NCI-H524 (cell line): ENCODE data around the gene ANKRD44.
A peak's percentile ranks its signal among the peaks of the same experiment; 100 is the strongest.

Source experiments
- DNase-seq, 2 experiments: peaks; one replicate each; lab custom pipeline; 2025; lab: John Stamatoyannopoulos, UW

Gene ANKRD44

DNA sequence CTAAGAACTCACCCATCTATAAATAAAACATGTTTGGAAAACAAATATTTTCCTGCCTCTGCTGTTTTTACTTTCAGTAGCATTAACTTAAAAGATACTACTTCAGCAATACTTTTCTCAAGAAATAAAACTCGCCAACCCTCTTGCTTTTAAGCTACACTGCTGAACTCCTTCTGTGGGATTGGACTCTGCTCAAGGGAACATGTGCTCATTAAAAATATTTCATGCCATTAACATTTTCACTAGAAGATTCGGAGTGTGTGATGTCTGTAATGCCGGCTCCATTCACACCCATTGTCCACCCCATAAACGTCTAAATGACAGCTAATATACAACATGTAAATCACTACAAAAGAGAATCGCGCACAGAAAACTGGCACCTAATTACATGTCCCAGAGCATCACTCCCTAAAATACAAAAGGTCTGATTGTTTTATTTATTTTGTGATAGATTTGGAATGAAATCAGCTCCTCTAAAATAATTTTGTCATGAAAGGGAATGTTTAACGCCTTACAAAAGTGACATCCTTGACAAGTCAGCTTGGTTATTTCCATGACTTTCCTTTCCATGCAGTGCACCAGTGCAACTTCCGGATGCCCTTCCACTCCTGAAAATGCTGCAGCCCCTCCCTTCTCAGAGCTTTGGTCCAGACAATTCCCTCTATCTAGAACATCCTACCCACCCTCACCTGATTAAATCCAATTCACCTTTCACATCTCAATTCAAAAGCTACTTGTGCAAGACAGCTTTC, 73.1 kb downstream of the ANKRD44 start:
- no peak for DNase-seq

DNA sequence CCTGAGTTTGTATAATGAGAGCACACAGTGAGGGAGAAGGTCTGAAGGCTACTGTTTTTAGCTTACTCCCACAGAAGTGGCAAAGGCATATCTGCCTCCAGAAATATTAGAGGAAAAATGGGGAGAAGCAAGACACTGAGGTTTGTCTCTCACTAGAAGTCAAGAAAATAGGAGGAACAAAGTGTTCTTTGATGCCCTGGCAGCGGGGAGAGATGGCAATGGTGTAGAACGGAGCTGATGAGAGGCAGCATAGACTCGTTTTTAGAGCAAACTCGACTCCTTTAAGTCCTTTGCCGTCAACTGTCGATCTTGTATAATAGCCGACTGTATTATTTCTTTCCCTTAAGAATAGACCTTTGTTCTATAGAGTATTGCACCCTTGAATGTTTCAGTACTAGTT, 73.8 kb downstream of the ANKRD44 start:
- no peak for DNase-seq

DNA sequence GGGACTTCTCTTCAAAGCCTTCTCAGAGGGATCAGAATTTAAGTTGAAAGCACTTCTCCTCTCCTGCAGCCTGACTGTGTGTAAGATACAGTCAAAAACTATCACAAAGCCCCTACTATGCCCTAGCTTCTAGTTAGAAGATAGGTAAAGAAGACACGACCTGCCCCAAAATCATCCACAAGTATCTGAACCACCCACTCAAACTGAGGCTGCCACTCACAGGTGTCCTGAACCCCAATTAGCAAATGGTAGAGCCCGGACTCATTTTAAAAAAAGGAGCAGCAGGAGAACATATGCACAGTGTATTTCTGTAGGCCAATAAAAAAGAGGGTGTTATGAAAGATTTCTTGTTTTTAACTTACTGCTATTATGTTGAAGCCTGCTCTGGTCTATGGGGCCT, 74.4 kb downstream of the ANKRD44 start:
- no peak for DNase-seq

DNA sequence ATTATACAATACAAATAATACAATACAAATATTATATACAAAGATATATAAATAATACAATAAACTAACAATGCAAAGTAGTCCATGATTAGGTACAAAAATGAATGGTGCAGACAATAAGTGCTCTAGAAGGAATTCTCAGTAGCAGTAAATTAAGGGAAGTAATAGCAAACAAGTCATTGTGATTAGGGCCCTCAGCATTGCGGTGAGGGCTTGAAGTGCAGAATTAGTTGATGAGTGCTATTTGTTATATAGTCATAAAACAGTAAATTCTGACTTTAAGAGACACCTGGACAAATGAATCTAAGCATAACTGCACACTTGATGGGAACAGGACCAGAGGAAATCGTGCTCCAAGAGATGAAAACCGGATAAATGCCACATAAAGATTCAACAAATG, 74.9 kb downstream of the ANKRD44 start:
- no peak for DNase-seq

DNA sequence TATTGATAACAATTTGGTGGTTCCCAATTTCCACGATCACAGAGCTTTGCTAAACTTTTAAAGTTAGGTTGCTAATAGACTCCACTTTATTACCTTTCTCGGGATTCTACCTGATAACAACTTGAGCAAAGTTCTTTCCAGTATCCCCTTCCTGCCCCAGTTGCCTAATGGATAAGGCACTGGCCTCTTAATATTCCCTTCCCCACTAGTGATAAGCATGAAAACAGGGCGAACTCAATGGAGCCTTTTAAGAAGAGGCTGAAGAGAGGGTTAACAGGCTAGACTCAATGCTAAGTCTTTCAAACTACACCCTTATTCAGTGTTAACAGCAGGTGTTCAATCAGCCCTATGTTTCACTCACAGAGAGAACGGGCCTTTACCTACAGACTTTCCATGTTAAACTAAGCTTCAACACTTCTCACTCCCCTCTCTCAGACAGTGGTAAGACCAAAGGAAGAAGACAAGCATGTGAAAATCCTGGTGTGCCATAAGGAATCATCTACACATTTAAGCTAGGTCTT, 75.8 kb downstream of the ANKRD44 start:
- no peak for DNase-seq

DNA sequence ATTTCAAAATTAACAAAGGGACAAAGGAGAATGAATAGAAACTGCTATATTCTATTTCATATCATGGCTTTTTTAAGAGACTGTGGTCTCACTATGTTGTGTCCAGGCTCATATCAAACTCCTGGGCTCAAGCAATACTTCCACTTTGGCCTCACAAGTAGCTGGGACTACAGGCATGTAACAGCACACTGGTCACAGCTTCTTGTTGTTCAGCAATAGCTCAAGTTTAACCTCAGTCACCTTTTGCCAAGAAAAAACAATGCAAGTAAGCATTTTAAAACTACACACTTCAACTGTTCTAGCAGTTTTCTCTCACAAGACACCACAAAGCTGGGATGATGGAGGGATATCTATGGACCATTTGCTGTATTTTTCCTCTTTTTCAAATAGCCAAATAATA, 77.1 kb downstream of the ANKRD44 start:
- DNase-seq, result no peak

DNA sequence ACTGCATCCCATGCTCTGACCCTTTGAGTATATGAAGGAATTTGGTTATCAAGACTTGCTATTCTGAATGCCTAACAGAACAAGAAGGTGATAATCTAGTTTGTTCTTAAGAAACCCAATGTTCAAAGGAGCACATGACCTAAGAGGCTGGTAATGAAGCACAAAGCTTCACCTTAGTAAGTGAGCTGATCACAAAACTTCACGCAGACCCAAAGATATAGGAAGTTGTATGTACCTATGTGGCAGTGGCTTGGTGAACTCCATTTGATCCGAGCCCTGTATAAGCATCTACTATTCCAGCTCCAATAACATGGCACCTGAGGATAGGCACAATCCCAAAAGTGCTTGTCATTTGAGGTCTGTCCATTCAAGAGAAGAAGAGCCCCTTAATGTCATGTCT, 78.6 kb downstream of the ANKRD44 start:
- no peak for DNase-seq

DNA sequence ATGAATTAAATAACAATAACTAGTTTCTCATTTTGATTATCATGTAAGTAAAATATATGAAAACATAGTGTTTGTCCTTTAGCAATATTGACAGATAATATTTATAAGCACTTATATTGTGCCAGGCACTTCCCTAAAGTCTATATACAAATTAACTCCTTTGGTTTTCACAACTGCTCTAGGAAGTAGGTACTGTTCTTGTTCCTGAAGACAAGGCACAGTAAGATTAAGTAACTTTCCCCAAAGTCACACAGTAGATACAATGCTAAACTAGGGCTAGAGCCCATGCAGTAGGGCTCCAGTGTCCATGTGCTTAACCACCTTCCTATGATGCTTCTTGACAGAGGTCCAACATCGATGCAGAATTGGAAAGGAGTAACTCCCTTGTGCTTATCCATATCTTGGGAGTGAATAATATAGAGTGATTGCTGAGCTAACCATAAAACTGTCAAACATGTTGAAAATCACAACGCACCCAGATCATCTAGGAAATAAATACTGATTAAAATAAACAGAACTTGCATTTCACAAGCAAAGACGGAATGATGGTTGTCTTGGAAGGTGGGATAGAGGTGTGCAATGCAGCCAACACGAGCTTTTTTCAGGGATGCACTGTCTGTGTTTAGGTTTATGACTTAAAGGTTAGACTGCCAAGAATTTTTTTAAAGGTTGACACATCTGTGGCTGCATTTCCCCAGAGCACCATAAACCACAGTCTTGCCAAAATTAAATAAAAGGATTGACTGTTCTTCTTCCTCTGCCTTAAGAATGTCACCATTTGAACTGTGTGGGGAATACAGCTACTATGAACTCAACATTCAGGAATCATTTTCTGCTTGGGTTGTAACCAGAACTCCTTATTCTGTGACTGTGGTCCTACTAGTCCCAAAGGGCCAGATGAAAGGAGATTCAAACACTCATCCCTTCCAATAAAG, 80.8 kb downstream of the ANKRD44 start:
- no peak for DNase-seq

DNA sequence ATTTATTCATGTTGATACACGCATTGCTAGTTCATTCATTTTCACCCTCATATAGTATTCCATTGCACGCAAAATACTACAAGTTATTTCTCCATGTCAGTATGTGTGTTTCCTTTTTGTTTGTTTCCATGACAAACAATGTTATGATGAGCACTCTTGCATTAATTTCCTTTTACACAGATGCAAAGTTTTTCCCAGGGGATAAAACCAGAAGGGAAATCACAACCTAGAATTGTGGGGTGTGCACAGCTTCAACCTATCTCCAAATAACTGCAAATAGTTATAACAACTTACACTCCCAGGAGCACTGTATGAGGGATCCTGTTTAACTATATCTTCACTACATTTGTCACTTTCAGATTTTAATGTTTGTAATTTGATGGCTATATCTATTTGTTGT, 87.1 kb downstream of the ANKRD44 start:
- DNase-seq, result no peak

DNA sequence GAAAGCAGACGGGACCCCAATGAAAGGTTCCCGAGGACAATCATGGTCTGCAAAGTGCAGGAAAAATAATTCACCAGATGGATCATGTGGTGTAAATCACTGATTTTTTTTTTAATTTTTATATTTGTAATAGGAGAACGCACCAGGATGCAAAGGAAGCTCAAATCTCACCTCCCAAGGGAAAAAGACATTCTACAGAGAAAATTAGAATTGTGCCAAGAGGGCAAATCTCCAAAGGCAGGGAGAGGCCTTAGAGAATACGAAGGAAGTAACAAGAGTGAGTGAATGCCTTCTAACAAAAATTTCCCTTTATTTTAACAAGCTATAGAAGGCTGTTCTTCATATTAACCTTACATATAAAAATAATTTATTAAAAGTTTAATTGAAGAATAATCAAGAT, 90.9 kb downstream of the ANKRD44 start:
- DNase-seq, result peak in 1 of 2 experiments; percentile 4

DNA sequence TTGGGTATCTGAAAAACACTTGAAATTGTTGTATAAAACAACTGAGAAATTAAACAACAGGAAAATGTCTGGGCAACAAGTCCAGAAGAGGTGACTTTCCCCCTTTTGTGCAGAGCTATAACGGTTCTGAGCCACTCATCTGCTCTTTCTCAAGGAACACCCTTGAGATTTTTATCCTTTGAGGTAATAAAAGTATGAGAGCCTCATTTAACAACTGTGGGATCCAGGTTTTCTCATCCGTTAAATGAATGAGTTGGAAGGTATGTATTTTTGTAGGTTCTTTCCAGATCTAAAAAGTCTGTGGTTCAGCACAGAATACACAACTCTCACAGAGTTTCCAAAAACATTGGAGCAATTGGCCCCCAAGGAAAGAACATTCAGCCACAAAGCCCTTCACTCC, 93.0 kb downstream of the ANKRD44 start:
- no peak for DNase-seq

DNA sequence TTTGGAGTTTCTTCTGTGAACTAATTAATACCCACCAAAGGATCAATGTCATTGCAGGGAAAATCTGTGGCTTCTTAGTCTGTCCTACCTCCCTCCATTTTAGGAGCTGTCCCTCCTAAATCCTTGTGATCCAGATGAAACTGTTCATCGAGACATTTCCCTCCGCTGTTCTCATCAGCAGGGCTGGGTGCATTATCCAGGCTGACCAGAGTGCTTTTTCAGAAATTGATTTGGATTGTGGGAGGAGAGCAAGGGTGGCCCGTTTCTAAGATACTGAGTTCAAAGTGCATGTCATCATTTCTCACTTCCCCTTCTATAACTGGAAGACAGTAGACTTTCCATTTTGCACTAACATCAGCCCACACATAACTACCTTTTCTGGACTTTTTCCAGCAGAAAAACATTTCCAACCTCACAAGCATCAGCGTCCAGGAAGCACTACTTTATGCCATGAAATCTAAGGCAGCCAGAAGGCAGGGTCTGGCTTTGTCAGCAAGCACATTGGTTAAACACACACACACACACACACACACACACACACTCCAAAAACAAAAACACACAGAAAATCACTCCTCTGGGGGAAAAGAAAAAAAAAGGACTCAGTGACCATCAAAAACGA, 94.1 kb downstream of the ANKRD44 start:
- no peak for DNase-seq

DNA sequence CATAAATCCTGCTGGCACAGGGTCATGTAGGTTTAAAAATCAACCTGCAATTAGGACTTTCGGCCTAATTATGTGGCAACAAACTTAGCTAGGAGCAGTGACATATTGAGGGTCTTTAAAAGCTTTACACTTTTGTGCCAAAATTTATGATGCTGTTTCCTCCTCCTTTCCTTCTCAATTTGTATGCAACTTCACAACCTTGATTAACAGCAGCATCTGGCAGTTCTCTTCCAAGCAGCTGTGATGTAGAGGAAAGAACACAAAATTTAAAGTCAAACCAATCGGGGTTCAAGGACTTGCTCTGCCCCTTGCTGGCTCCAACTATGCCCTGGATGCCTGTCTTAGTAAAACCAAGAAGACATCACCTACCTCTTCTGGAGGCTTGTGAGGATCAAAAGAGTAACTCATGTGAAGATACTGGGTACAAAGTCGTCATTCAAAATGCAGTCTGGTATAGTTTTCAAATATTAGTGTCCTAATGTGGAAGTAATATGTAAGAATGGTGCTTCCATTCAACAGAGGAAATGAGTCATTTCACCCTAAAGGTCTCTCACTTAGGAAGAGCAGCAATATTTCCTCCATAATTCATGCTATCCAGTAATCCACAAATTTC, 94.7 kb downstream of the ANKRD44 start:
- DNase-seq, result no peak

DNA sequence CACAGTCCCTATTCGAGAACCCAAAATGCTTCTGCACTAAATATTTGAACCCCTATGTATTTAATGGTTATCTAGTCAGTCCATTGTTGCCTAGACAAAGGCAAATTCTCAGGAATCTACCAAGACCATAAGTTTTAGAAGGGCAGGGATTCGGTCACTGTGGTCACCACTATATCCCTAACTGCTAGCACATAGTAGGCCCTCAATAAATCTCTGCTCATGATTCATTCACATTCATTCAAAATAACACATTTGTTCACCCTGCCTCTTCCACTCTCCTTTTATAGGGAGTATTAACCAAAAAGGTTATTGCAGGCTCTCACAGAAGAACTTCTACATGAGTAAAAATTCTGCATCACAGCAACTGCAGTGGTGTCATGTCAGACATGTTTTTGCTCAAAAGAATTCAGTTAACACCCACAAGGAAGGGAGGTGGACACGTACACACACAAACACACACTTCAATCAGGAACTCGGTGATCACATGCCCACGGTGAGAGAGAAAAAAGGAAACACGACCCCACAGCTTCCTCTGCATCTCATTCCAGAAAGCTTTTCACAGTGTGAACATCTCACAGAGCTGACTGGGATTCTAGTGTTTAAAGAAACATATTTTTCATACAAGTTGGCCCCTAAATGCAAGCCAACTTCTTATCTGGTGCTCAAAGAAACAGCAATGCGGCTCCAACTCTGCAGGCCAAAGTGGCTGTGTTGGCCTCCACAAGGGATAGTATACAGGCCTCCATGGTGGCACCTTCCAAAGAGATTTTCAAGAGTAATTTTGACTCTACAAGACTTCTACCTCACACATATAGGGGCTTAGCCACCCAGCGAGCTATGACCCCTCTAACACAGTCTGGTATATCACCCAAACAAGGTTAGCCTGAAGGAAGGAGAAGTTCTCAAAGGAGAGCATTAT, 98.0 kb downstream of the ANKRD44 start:
- DNase-seq, result no peak

DNA sequence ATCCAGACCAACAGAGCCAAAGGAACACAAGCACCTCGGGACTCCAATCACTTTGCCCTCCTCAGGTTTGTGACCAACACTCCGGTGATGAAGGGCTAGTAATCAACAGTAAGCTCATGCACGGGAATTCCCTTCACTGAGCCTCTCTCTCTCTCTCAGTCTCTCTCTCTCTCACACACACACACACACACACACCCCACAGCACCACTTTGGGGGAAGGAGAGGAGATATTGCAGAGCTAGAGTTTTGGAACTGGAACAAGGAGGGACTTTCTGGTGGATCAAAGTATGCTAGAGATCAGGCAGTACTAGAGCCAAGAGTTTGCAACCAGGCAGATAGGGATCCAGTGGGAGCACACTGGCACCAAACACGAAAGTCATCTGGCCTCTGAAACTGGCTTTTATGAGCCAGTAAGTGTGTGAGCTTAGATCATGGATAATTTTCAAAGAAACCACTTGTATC, 98.7 kb downstream of the ANKRD44 start:
- no peak for DNase-seq

DNA sequence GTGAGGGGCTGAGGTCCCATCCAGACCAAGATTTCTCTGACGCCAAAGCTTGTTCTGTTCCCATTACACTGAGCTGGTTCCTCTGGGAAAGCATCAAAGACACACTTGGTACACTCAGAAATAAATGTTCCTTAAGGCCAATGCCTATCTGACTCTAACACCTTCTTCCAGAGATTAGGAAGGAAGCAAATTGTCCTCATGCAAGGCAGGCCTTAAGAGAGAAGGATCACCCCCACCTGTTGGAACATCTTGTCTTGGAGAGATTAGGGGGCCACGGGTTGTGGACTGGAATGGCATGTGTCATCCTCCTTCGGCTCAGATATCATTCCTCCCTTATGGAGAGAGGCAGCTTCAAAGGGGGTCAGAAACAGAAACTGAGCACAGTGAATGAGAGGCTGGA, 100.2 kb downstream of the ANKRD44 start:
- DNase-seq, result no peak

DNA sequence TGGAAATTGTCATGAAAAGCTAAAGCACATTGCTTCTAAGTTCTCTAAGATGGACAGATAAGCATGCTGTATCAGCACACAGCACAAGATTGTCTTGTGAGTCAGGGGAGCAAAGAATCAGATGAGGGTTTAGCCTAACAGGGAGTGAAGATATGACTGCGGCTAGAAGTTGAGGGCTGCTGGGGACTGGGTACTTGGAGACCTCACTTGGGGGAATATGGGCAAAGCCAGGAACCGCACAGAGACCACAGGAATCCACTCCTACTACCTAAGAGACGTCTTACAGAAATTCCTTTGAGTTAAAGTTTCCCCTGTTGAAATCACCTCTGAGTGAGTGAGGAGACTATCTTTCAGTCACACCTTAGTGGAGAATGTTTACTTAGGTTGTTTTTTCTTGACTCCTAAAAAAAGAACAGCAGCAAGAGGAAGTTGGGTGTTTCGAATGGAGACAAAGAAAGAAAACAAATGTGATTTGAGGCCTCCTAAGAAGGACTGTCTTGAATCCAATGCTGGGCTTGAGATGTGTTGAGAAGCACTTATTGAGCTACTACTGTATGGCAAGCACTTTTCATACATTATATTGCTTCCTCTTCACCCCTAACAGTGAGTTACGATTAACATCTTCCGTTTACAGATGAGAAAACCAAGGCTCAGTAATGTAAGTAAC, 100.7 kb downstream of the ANKRD44 start:
- DNase-seq, result no peak

DNA sequence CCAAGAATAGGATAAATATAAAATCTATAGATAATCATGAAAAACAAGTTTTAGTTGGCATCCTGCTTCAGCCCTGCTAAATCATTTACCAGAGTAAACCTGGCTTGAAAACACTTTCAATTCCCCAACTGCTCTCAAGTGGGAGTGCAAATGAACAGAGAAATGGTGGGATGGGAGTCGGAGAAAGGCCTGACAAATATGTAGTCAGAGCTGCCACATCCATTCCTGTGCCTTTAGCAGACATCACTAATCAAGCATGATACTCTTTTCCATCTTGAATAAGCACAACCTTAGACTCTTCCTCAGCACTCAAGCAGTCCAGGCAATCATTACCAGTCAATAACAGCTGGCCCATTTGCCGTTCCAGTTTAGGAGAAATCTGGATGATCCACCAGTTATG, 101.3 kb downstream of the ANKRD44 start:
- DNase-seq, result no peak

DNA sequence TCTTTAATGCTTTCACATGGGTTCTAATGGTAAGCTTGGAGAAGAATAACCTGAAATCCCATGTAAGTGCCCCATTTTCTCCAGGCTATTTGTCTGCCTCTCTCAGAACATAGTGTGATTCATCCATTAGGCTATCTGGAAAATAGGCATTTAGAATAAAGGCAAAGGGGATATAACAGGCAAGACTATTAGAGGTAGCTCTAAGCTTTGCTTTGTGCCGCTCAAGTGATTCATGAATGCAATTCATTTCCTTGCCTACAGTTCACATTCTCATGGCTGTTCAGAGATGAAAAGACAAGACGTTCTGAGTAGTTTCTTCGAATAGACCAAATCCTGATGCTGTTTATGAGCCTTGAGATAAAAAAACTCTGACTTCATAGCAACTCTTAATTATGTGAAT, 101.7 kb downstream of the ANKRD44 start:
- DNase-seq, result no peak

DNA sequence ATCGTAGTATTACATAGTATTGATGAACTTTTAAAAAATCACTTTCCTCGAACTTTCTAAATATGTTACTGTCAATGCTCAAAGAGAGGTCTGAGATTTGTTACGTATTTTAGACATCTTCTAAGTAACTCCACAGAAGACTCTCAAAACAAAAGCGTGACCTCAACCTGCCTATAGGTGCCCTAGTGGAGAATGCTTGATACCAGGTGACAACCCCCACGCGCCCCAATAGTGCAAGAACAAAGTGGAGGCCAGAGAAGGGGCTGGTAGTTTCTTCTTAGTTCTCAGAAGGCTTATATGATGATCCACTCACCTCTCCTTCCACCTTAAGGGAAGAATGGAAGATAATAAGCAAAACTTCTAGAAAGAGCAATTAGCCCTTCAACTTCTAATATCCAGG, 102.6 kb downstream of the ANKRD44 start:
- DNase-seq, result no peak
